Measurements from ENCODE around the gene CNOT1. TPM values are rescaled to one million over a fixed set of nuclear protein-coding genes. Genes with fewer than 3 reads are reported as not detected.
A peak's percentile ranks its signal among the peaks of the same experiment; 100 is the strongest.

CNOT1 gene
- polyA plus RNA-seq, 3 donors from 2014 or later = 78.1 to 89.7 (median 85.1) TPM

- Mint-ChIP-seq H3K4me1 (peaks cover 15 to 16% of the 10 kb centered on the region in 2 donors), H3K27me3 (ENCODE audit: low read depth in 3 of 3) (peaks cover 0 to 7% (median 2%) of the 10 kb centered on the region in 3 donors), H3K36me3 (peaks cover 0 to 13% (median 10%) of the 10 kb centered on the region in 3 donors), H3K4me3 (peak overlapping the region; percentile 87 to 95 (median 92)), H3K9me3 (no peaks in the 10 kb centered on the region), H3K27ac (peak overlapping the region in 5 of 6 donors; percentile 35 to 90 (median 82))
- DNase-seq = peak in 1 of 3 donors; percentile 24
These were observed 113.5 kb downstream of the CNOT1 start for GRCh38 chr16:58515871-58516767.

GRCh38 chr16:58515125-58515870 is 114.3 kb downstream of the CNOT1 start, which contains the start of gene SETD6:
SETD6 (plus strand) TSS chr16:58515517; CDS start chr16:58515538, 21 bp downstream.
- H3K4me3 Mint-ChIP-seq = peak within 1 kb of the TSS; percentile 87 to 95 (median 92)
- DNase-seq = peak; percentile 74 to 76 (median 75)
- H3K4me1 Mint-ChIP-seq = peaks cover 15 to 16% of the 10 kb centered on the region in 2 donors
- H3K36me3 Mint-ChIP-seq = peaks cover 0 to 6% (median 6%) of the 10 kb centered on the region in 3 donors
- peaks cover 0 to 7% (median 2%) of the 10 kb centered on the region in 3 donors for H3K27me3 Mint-ChIP-seq (ENCODE audit: low read depth in 3 of 3)
- H3K9me3 Mint-ChIP-seq = no peaks in the 10 kb centered on the region
- H3K27ac Mint-ChIP-seq = peak within 1 kb of the TSS; percentile 81 to 93 (median 85)

GRCh38 chr16:58513874-58514273 is 115.8 kb downstream of the CNOT1 start:
- Mint-ChIP-seq H3K27ac (no peak overlapping the region), H3K9me3 (no peaks in the 10 kb centered on the region), H3K27me3 (ENCODE audit: low read depth in 3 of 3) (peaks cover 0 to 7% (median 2%) of the 10 kb centered on the region in 3 donors), H3K36me3 (peaks cover 0 to 6% (median 6%) of the 10 kb centered on the region in 3 donors), H3K4me3 (no peak overlapping the region), H3K4me1 (peaks cover 15 to 16% of the 10 kb centered on the region in 2 donors)
- no peak for DNase-seq

GRCh38 chr16:58511933-58512815 is 117.5 kb downstream of the CNOT1 start:
- no peaks in the 10 kb centered on the region for H3K9me3 Mint-ChIP-seq
- H3K4me3 Mint-ChIP-seq = peak overlapping the region in 1 of 5 donors; percentile 52
- H3K36me3 Mint-ChIP-seq = no peaks in the 10 kb centered on the region
- peak overlapping the region in 2 of 6 donors; percentile 45 to 62 for H3K27ac Mint-ChIP-seq
- H3K27me3 Mint-ChIP-seq (ENCODE audit: low read depth in 3 of 3) = peaks cover 0 to 7% (median 2%) of the 10 kb centered on the region in 3 donors
- peaks cover 15 to 16% of the 10 kb centered on the region in 2 donors for H3K4me1 Mint-ChIP-seq
- peak; percentile 58 to 71 (median 66) for DNase-seq

- H3K36me3 Mint-ChIP-seq = no peaks in the 10 kb centered on the region
These were observed 118.6 kb downstream of the CNOT1 start for GRCh38 chr16:58510776-58511628.

GRCh38 chr16:58510097-58510775 is 119.4 kb downstream of the CNOT1 start:
- peaks cover 7 to 8% of the 10 kb centered on the region in 2 donors for H3K4me1 Mint-ChIP-seq
- no peaks in the 10 kb centered on the region for H3K36me3 Mint-ChIP-seq
- H3K9me3 Mint-ChIP-seq = no peaks in the 10 kb centered on the region
- H3K27me3 Mint-ChIP-seq (ENCODE audit: low read depth in 3 of 3) = peaks cover 0 to 4% (median 2%) of the 10 kb centered on the region in 3 donors
- H3K4me3 Mint-ChIP-seq = no peak overlapping the region
- no peak for DNase-seq
- no peak overlapping the region for H3K27ac Mint-ChIP-seq

More at GRCh38 chr16:58510776-58511628, 118.6 kb downstream of the CNOT1 start:
- Mint-ChIP-seq H3K4me1 (peaks cover 8 to 9% of the 10 kb centered on the region in 2 donors), H3K27ac (no peak overlapping the region), H3K4me3 (no peak overlapping the region), H3K27me3 (ENCODE audit: low read depth in 3 of 3) (peaks cover 0 to 7% (median 2%) of the 10 kb centered on the region in 3 donors), H3K9me3 (no peaks in the 10 kb centered on the region)
- no peak for DNase-seq

- DNase-seq = no peak
- no peak overlapping the region for H3K27ac Mint-ChIP-seq
- peaks cover under 1 to 1% of the 10 kb centered on the region in 2 donors for H3K4me1 Mint-ChIP-seq
- no peaks in the 10 kb centered on the region for H3K9me3 Mint-ChIP-seq
- H3K36me3 Mint-ChIP-seq = no peaks in the 10 kb centered on the region
- no peaks in the 10 kb centered on the region for H3K27me3 Mint-ChIP-seq (ENCODE audit: low read depth in 3 of 3)
- no peak overlapping the region for H3K4me3 Mint-ChIP-seq
These were observed 120.2 kb downstream of the CNOT1 start for GRCh38 chr16:58509256-58510096.

GRCh38 chr16:58508671-58509251 is 120.9 kb downstream of the CNOT1 start:
- Mint-ChIP-seq H3K36me3 (no peaks in the 10 kb centered on the region), H3K4me3 (no peak overlapping the region), H3K27me3 (ENCODE audit: low read depth in 3 of 3) (no peaks in the 10 kb centered on the region), H3K9me3 (no peaks in the 10 kb centered on the region), H3K27ac (no peak overlapping the region), H3K4me1 (peaks cover 0 to 1% of the 10 kb centered on the region in 2 donors)
- DNase-seq = no peak

- Mint-ChIP-seq H3K27ac (no peak overlapping the region), H3K27me3 (ENCODE audit: low read depth in 3 of 3) (no peaks in the 10 kb centered on the region), H3K4me3 (no peak overlapping the region), H3K4me1 (peaks cover 0 to 1% of the 10 kb centered on the region in 2 donors), H3K9me3 (no peaks in the 10 kb centered on the region), H3K36me3 (no peaks in the 10 kb centered on the region)
- DNase-seq = no peak
These were observed 121.5 kb downstream of the CNOT1 start for GRCh38 chr16:58507963-58508670.

- H3K36me3 Mint-ChIP-seq = no peaks in the 10 kb centered on the region
- no peak overlapping the region for H3K27ac Mint-ChIP-seq
- DNase-seq = no peak
- H3K4me3 Mint-ChIP-seq = no peak overlapping the region
- peaks cover 0 to 2% (median 2%) of the 10 kb centered on the region in 3 donors for H3K27me3 Mint-ChIP-seq (ENCODE audit: low read depth in 3 of 3)
- H3K4me1 Mint-ChIP-seq = peaks cover 0 to 1% of the 10 kb centered on the region in 2 donors
- H3K9me3 Mint-ChIP-seq = no peaks in the 10 kb centered on the region
These were observed 122.2 kb downstream of the CNOT1 start for GRCh38 chr16:58507195-58507962.

Data from immature natural killer cell (primary cell).